GM12864 (cell line): ENCODE measurements around the gene C5orf52.

ENCODE experiments used
- DNase-seq: peaks from one replicate; pipeline ENCODE4 v3.0.0-alpha.2; 2011; ENCODE audit warnings: low read depth
- H3K4me3 ChIP-seq: 2 replicates; pipeline ENCODE4 v1.5.1; 2011; ENCODE audit warnings: mild to moderate bottlenecking, low read depth, low read length, control low read depth
- TF ChIP-seq, protein P1 (sequence below): IDR thresholded peaks from 2 replicates; pipeline ENCODE4 v1.5.1; 2011; ENCODE audit warnings: low read depth, mild to moderate bottlenecking, moderate library complexity, low read length, control low read depth, inconsistent platforms; ENCODE audit errors: missing control alignments

The C5orf52 gene

DNA sequence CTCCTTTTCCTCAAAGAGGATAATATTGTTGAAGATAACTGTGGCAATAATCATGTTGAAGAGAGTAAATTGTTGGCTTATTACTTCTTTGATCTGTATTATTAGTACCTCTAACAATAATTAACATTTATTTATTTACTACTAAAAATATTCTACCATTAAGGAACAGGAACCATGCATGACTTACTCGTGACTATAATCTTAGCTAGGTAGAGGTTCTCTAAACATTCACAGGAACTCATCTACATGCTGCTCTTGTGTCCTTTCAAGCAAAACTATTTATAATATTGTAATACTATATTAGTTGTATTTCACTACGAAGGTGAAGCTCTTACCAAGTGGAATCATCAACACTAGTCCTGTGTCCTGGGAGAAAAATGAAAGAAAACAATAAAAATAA lies 22.2 kb upstream of the C5orf52 start:
- no peak overlapping the region for H3K4me3 ChIP-seq
- no peak for DNase-seq
- TF ChIP-seq, protein P1, sequence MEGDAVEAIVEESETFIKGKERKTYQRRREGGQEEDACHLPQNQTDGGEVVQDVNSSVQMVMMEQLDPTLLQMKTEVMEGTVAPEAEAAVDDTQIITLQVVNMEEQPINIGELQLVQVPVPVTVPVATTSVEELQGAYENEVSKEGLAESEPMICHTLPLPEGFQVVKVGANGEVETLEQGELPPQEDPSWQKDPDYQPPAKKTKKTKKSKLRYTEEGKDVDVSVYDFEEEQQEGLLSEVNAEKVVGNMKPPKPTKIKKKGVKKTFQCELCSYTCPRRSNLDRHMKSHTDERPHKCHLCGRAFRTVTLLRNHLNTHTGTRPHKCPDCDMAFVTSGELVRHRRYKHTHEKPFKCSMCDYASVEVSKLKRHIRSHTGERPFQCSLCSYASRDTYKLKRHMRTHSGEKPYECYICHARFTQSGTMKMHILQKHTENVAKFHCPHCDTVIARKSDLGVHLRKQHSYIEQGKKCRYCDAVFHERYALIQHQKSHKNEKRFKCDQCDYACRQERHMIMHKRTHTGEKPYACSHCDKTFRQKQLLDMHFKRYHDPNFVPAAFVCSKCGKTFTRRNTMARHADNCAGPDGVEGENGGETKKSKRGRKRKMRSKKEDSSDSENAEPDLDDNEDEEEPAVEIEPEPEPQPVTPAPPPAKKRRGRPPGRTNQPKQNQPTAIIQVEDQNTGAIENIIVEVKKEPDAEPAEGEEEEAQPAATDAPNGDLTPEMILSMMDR, result no peak

- TF ChIP-seq, protein P1, result no peak
- DNase-seq, result no peak
- no peak overlapping the region for H3K4me3 ChIP-seq
Observed at GRCh38 chr5:157650991-157651611, 20.2 kb upstream of the C5orf52 start.

- DNase-seq, result peak; percentile 53
- peak overlapping the region; percentile 34 for H3K4me3 ChIP-seq
- TF ChIP-seq, protein P1, result peak; percentile 45
Observed at GRCh38 chr5:157651623-157652376, 19.5 kb upstream of the C5orf52 start.

DNA sequence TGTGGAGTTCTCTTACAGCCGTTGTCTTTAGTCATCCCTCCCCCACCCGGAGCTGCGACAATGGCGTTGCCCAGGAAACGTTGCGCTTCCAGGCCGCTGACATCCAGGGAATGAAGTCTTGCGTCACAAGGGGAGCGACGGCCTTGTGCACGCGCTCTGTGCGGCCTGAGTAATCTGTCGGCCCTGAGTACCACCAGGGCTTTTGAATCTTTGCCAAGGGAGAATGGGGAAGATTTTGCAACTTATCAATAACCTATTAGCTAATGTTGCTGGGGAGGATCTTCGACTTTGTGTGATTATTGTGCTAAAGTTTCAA lies 19.0 kb upstream of the C5orf52 start, which contains the start of gene SOX30:
SOX30 (minus strand) TSS at position 62 of the 316 bp plus-strand sequence. CDS start 360 bp downstream, outside the sequence.
- TF ChIP-seq, protein P1, result no peak
- H3K4me3 ChIP-seq, result peak within 1 kb of the TSS; percentile 34
- no peak for DNase-seq

GRCh38 chr5:157657516-157657915 lies 13.8 kb upstream of the C5orf52 start:
- H3K4me3 ChIP-seq, result no peak overlapping the region
- TF ChIP-seq, protein P1, result no peak
- DNase-seq, result no peak

GRCh38 chr5:157658893-157659292 lies 12.4 kb upstream of the C5orf52 start:
- H3K4me3 ChIP-seq, result no peak overlapping the region
- TF ChIP-seq, protein P1, result no peak
- DNase-seq, result no peak
